ENCODE data around the gene SPTBN4.

GRCh38 chr19:40419780-40420179 is 47.0 kb upstream of the SPTBN4 start:
- TF ChIP-seq POLR2A (IDR thresholded peaks at IDR 0.05) (no peak), CTCF (IDR thresholded peaks at IDR 0.05 in 8 of 11, conservative IDR thresholded peaks at IDR 0.05 in 3 of 11) (no peak), POLR2AphosphoS5 (IDR thresholded peaks at IDR 0.05) (no peak)
